Thoracic aorta (tissue), 2 donors: Measurements from ENCODE around the gene ZNF738. TPM values are rescaled to one million over a fixed set of nuclear protein-coding genes. Genes with fewer than 3 reads are reported as not detected.
"Not testable (repeated sequence)": the region's sequence is repeated elsewhere in the genome, so short reads cannot be mapped to it uniquely, and the experiment has no call there.

Experiments used
- ATAC-seq: fragments of 150-250 bp; one replicate; pipeline ENCODE4 v1.8.0; 2017; ENCODE audit warnings: low read depth; ENCODE audit not compliant: insufficient number of reproducible peaks, low FRiP score
- DNase-seq: peaks from one replicate; pipeline ENCODE4 v3.0.0-alpha.2; 2020; ENCODE audit warnings: low spot score
- H3K27ac ChIP-seq, 2 donors: fragments of 200-600 bp; sonication (generic); 1 replicate in 1 of 2; 2 replicates in 1 of 2; pipeline ENCODE4 v1.5.1; 2016; ENCODE audit warnings: mild to moderate bottlenecking in 2 of 2, moderate library complexity in 2 of 2
- H3K27me3 ChIP-seq: fragments of 200-600 bp; sonication (generic); replicated peaks from 2 replicates; pipeline ENCODE4 v1.6.0; 2016; ENCODE audit warnings: mild to moderate bottlenecking; ENCODE audit not compliant: insufficient read depth
- H3K36me3 ChIP-seq: fragments of 200-600 bp; sonication (generic); one replicate; pipeline ENCODE4 v1.5.1; 2016
- H3K4me1 ChIP-seq, 2 donors: fragments of 200-600 bp; sonication (generic); 1 replicate in 1 of 2; 2 replicates in 1 of 2; pipeline versions ENCODE4 v1.5.1 to v1.6.0; 2016; ENCODE audit warnings: low read depth in 2 of 2, mild to moderate bottlenecking in 1 of 2; ENCODE audit not compliant: control insufficient read depth in 1 of 2
- H3K4me3 ChIP-seq: fragments of 200-600 bp; sonication (generic); 2 replicates; pipeline ENCODE4 v1.5.1; 2016; ENCODE audit warnings: mild to moderate bottlenecking
- H3K9me3 ChIP-seq: fragments of 200-600 bp; sonication (generic); 2 replicates; pipeline ENCODE4 v1.5.1; 2016
- total RNA-seq, 2 donors: library from RNA; depleted of rRNA; stranded (reverse); fragments of >200 nt; gene quantifications; one replicate each; pipeline versions ENCODE4 v1.1.0 to v1.2.3, GENCODE V29; 2016
- TF ChIP-seq, protein P1 (sequence below): fragments of 200-600 bp; sonication (generic); IDR thresholded peaks from one replicate; pipeline ENCODE4 v1.5.1; 2019; ENCODE audit warnings: antibody characterized with exemption

The ZNF738 gene
- total RNA-seq, 2 donors from 2014 or later: 3.2 to 4.2 TPM

DNA sequence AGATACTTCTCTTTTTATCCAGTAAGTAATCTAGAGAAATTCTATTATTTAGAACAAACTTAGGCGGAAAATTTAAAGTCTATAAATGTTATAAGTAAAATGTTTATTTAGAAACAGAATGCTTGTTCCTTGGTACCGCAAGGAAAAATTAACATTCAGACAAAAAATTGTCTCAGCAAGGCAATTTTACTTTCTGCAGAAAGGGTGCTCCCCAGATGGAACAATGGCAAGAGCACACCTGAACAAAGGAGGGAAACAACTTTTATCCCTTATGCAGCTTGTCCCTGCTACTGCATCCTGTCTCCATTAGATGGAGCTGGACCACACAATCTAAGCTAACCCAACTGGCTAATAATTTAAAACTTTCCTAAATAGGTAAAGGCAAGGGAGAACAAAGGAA, 23.1 kb upstream of the ZNF738 start:
- Histone ChIP-seq H3K27ac (no peak overlapping the region), H3K9me3 (peaks cover 23% of the 10 kb centered on the region), H3K36me3 (no peaks in the 10 kb centered on the region), H3K4me3 (no peak overlapping the region), H3K27me3 (no peaks in the 10 kb centered on the region), H3K4me1 (no peaks in the 10 kb centered on the region)
- DNase-seq: no peak
- TF ChIP-seq, protein P1, sequence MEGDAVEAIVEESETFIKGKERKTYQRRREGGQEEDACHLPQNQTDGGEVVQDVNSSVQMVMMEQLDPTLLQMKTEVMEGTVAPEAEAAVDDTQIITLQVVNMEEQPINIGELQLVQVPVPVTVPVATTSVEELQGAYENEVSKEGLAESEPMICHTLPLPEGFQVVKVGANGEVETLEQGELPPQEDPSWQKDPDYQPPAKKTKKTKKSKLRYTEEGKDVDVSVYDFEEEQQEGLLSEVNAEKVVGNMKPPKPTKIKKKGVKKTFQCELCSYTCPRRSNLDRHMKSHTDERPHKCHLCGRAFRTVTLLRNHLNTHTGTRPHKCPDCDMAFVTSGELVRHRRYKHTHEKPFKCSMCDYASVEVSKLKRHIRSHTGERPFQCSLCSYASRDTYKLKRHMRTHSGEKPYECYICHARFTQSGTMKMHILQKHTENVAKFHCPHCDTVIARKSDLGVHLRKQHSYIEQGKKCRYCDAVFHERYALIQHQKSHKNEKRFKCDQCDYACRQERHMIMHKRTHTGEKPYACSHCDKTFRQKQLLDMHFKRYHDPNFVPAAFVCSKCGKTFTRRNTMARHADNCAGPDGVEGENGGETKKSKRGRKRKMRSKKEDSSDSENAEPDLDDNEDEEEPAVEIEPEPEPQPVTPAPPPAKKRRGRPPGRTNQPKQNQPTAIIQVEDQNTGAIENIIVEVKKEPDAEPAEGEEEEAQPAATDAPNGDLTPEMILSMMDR: no peak
- no peak for ATAC-seq

DNA sequence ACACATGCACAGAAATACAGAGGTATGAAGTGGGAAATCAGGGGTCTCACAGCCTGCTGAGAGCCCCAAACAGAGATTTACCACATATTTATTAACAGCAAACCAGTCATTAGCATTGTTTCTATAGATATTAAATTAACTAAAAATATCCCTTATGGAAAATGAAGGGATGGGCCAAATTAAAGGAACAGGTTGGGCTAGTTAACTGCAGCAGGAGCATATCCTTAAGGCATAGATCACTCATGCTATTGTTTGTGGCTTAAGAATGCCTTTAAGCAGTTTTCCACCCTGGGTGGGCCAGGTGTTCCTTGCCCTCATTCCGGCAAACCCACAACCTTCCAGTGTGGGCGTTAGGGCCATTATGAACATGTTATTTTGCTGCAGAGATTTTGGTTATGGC, 14.0 kb upstream of the ZNF738 start:
- ATAC-seq, H3K9me3 ChIP-seq, H3K27ac ChIP-seq, H3K4me3 ChIP-seq, H3K27me3 ChIP-seq, DNase-seq, H3K36me3 ChIP-seq, H3K4me1 ChIP-seq: not testable (repeated sequence)

DNA sequence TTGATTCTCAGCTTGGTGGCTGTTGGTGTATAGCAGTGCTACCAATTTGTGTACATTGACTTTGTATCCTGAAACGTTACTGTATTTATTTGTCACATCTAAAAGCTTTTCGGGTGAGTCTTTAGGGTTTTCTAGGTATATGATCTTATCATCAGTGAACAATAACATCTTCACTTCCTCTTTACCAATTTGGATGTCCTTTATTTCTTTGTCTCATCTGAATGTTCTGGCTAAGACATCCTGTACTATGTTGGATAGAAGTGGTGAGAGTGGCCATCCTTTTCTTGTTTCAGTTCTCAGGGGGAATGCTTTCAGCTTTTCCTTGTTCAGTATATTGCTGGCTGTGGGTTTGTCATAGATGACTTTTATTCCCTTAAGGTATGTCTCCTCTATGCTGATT, 6.0 kb upstream of the ZNF738 start:
- DNase-seq (no peak), ATAC-seq (no peak)
- Histone ChIP-seq H3K4me1 (no peaks in the 10 kb centered on the region), H3K27me3 (no peaks in the 10 kb centered on the region), H3K27ac (no peak overlapping the region), H3K4me3 (no peak overlapping the region), H3K9me3 (no peaks in the 10 kb centered on the region), H3K36me3 (no peaks in the 10 kb centered on the region)
- TF ChIP-seq, protein P1: no peak

DNA sequence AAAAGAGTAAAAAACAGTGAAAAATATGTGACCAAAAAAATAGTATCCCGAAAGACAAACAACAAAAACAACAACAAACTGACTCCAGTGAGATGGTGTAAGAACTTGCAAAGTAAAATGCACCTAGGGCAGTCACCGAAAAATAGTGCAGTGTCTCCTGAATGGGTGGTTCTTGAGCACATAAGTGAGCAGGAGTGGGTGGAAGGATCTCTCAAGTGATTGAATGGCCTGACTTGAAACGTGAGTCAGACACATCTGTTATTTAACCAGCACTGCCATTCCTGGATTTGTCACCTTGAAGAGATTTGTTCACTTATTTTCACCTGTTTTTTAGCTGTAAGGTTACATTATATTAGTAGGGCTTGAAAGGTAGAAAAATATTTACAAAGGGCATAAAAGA, 3.5 kb downstream of the ZNF738 start:
- H3K27me3 ChIP-seq: no peaks in the 10 kb centered on the region
- ATAC-seq (no peak), DNase-seq (no peak)
- no peaks in the 10 kb centered on the region for H3K9me3 ChIP-seq
- TF ChIP-seq, protein P1: no peak
- no peak overlapping the region for H3K27ac ChIP-seq
- peaks cover 8% of the 10 kb centered on the region for H3K36me3 ChIP-seq
- H3K4me1 ChIP-seq: peaks cover 0 to 8% of the 10 kb centered on the region in 2 donors
- H3K4me3 ChIP-seq: no peak overlapping the region

DNA sequence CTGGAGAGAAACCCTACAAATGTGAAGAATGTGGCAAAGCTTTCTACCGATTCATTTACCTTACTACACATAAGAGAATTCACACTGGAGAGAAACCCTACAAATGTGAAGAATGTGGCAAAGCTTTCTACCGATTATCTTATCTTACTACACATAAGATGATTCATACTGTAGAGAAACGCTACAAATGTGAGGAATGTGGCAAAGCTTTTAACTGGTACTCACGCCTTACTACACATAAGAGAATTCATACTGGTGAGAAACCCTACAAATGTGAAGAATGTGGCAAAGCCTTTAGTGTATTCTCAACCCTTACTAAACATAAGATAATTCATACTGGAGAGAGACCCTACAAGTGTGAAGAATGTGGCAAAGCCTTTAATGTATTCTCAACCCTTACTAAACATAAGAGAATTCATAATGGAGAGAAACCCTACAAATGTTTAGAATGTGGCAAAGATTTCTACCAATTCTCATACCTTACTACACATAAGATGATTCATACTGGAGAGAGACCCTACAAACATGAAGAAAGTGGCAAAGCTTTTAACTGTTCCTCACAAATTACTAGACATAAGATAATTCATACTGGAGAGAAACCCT, 25.3 kb downstream of the ZNF738 start:
- ATAC-seq: no peak
- peaks cover 85% of the 10 kb centered on the region for H3K9me3 ChIP-seq

More for the DNA sequence above, 25.3 kb downstream of the ZNF738 start:
- DNase-seq: no peak
- Histone ChIP-seq H3K36me3 (peaks cover 8% of the 10 kb centered on the region), H3K27ac (no peak overlapping the region), H3K4me3 (no peak overlapping the region), H3K4me1 (no peaks in the 10 kb centered on the region), H3K27me3 (no peaks in the 10 kb centered on the region)
- TF ChIP-seq, protein P1: no peak
